Muscle layer of duodenum (tissue), 2 donors: Measurements from ENCODE around the gene CRACDL.

Experiments
- H3K27ac ChIP-seq: one replicate; pipeline ENCODE4 v1.7.0; 2013; ENCODE audit warnings: mild to moderate bottlenecking, low read length
- H3K27me3 ChIP-seq: one replicate; pipeline ENCODE4 v1.7.0; 2013; ENCODE audit warnings: low read depth, mild to moderate bottlenecking, control low read depth, low read length
- H3K36me3 ChIP-seq, 2 donors: one replicate each; pipeline ENCODE4 v1.7.0; 2013; ENCODE audit warnings: low read length in 2 of 2, control low read depth in 1 of 2, mild to moderate bottlenecking in 1 of 2; ENCODE audit not compliant: insufficient read depth in 2 of 2, control insufficient read depth in 1 of 2
- H3K4me1 ChIP-seq, 2 donors: one replicate each; pipeline ENCODE4 v1.7.0; 2013; ENCODE audit warnings: low read length in 2 of 2, mild to moderate bottlenecking in 2 of 2, control low read depth in 1 of 2, moderate library complexity in 1 of 2; ENCODE audit not compliant: insufficient read depth in 2 of 2, control insufficient read depth in 1 of 2
- H3K4me3 ChIP-seq, 2 donors: one replicate each; pipeline ENCODE4 v1.7.0; 2013; ENCODE audit warnings: low read length in 2 of 2, low read depth in 1 of 2, mild to moderate bottlenecking in 1 of 2
- H3K9me3 ChIP-seq, 2 donors: one replicate each; pipeline ENCODE4 v1.7.0; 2013; ENCODE audit warnings: low read length in 2 of 2, control low read depth in 1 of 2, mild to moderate bottlenecking in 1 of 2; ENCODE audit not compliant: control insufficient read depth in 1 of 2
- donor health status: healthy.

The CRACDL gene

DNA sequence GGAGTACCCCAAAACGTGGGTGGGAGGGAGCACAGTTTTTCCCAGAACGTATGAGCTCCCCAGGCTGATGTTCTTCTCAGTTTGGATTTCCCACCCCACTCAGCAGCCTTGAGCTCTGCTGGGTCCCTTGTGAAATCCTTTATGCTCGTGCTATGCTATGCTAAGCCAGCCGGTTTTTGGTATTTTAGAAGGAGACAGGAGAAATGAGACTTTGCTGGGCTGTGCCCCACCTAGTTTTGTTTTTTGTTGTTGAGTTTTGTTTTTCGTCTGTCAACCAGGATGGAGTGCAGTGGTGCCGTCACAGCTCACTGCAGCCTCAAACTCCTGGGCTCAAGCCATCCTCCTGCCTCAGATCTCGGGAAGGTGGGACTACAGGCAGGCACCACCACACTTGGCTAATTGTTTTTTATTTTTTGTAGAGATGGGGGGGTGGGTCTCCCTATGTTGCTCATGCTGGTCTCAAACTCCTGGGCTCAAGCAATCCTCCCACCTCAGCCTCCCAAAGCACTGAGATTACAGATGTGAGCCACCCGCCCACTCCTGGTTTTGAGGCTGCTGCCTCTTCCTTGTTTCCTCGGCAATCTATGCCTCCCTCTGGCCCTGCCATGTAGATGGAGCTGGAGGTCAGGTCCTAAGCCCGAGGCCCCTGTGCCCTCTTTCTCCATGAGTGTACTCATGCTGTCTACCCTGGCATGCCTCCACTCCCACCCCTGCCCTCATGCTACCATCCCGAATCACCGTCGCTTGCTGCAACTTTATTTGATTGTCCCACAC lies 187.5 kb downstream of the CRACDL start:
- Histone ChIP-seq H3K4me1 (no peaks in the 10 kb centered on the region), H3K9me3 (no peaks in the 10 kb centered on the region), H3K27ac (no peak overlapping the region), H3K27me3 (no peaks in the 10 kb centered on the region), H3K4me3 (no peak overlapping the region), H3K36me3 (no peaks in the 10 kb centered on the region)

GRCh38 chr2:98747888-98748287 lies 188.1 kb downstream of the CRACDL start:
- Histone ChIP-seq H3K36me3 (no peaks in the 10 kb centered on the region), H3K27ac (no peak overlapping the region), H3K4me3 (no peak overlapping the region), H3K9me3 (no peaks in the 10 kb centered on the region), H3K27me3 (no peaks in the 10 kb centered on the region), H3K4me1 (no peaks in the 10 kb centered on the region)

- Histone ChIP-seq H3K4me3 (no peak overlapping the region), H3K9me3 (no peaks in the 10 kb centered on the region), H3K27me3 (no peaks in the 10 kb centered on the region), H3K27ac (no peak overlapping the region), H3K36me3 (no peaks in the 10 kb centered on the region), H3K4me1 (no peaks in the 10 kb centered on the region)
These were observed 189.6 kb downstream of the CRACDL start for GRCh38 chr2:98746426-98746825.

DNA sequence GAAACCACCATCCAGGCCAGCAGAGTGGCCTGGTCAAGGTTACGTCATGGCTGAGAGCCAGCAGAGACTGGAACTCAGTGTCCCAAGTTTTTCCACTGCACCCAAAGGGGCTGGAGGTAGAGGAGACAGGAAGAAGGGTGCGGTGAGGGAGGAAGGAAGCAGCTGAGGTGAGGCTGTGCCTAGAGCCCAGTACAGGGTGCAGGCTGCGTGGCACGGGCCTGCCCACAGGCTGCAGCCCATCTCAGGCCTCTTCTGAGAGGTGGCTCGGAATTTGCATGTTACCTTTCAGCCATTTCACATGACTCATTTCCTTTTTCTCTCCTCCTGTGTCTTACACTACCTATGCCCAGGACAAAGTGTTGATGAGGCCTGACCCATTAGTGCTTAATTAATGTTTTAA lies 191.4 kb downstream of the CRACDL start:
- Histone ChIP-seq H3K4me3 (no peak overlapping the region), H3K4me1 (no peaks in the 10 kb centered on the region), H3K9me3 (no peaks in the 10 kb centered on the region)

More for the DNA sequence above, 191.4 kb downstream of the CRACDL start:
- no peaks in the 10 kb centered on the region for H3K27me3 ChIP-seq
- no peak overlapping the region for H3K27ac ChIP-seq
- no peaks in the 10 kb centered on the region for H3K36me3 ChIP-seq
